Astrocyte of the cerebellum (primary cell): ENCODE data around the gene TP53RK.
A peak's percentile ranks its signal among the peaks of the same experiment; 100 is the strongest.

ENCODE experiments used
- DNase-seq: peaks from one replicate; pipeline ENCODE4 v3.0.0-alpha.2; 2011; ENCODE audit warnings: low read depth
- H3K4me3 ChIP-seq: 2 replicates; pipeline ENCODE4 v1.5.1; 2011; ENCODE audit warnings: mild to moderate bottlenecking, low read depth, low read length, moderate library complexity
- CTCF ChIP-seq: IDR thresholded peaks from 2 replicates; pipeline ENCODE4 v1.5.1; 2012; ENCODE audit warnings: low read length, low read depth, moderate library complexity, mild to moderate bottlenecking; ENCODE audit errors: missing control alignments
- in situ Hi-C: cut with HindIII; loops from 2 replicates; pipeline ENCODE4 v1.10.0; 2017; ENCODE audit warnings: low sequenced_read_pairs

The TP53RK gene

GRCh38 chr20:46701986-46702385, 12.7 kb upstream of the TP53RK start:
- no peak for DNase-seq
- in situ Hi-C loops, result no loop called here
- no peak for TF ChIP-seq CTCF
- no peak overlapping the region for H3K4me3 ChIP-seq

- in situ Hi-C loops, result no loop called here
- H3K4me3 ChIP-seq, result no peak overlapping the region
- DNase-seq, result no peak
- no peak for TF ChIP-seq CTCF
These were observed 12.3 kb upstream of the TP53RK start for GRCh38 chr20:46701556-46701955.

GRCh38 chr20:46701057-46701456, 11.8 kb upstream of the TP53RK start:
- no peak for DNase-seq
- in situ Hi-C loops, result no loop called here
- H3K4me3 ChIP-seq, result no peak overlapping the region
- no peak for TF ChIP-seq CTCF

GRCh38 chr20:46700481-46700880, 11.2 kb upstream of the TP53RK start:
- DNase-seq, result no peak
- TF ChIP-seq CTCF, result no peak
- in situ Hi-C loops, result no loop called here
- H3K4me3 ChIP-seq, result no peak overlapping the region

- no peak overlapping the region for H3K4me3 ChIP-seq
These were observed 10.6 kb upstream of the TP53RK start for GRCh38 chr20:46699651-46700359.

GRCh38 chr20:46698788-46699187, 9.5 kb upstream of the TP53RK start:
- no peak for TF ChIP-seq CTCF
- no peak overlapping the region for H3K4me3 ChIP-seq
- in situ Hi-C loops, result no loop called here
- no peak for DNase-seq

More at GRCh38 chr20:46699651-46700359, 10.6 kb upstream of the TP53RK start:
- TF ChIP-seq CTCF, result peak; percentile 71
- in situ Hi-C loops, result no loop called here
- no peak for DNase-seq
